Measurements from ENCODE around the gene DOCK1.

- TF ChIP-seq CTCF (IDR thresholded peaks at IDR 0.05 in 4 of 5, conservative IDR thresholded peaks at IDR 0.05 in 1 of 5) (no peak), POLR2A (IDR thresholded peaks at IDR 0.05) (no peak)
These were observed 470.2 kb downstream of the DOCK1 start for GRCh38 chr10:127375461-127375860.

Measured in gastrocnemius medialis (tissue), 4 donors.